ENCODE measurements around the gene AMZ1.

Gene AMZ1

GRCh38 chr7:2680792-2681490, 7.1 kb upstream of the AMZ1 start:
- DNase-seq (ENCODE audit: low spot score): peak; percentile 88
- peak; percentile 63 for TF ChIP-seq CTCF (IDR thresholded peaks at IDR 0.05; ENCODE audit: extremely low read depth, missing control alignments)

GRCh38 chr7:2681929-2682799, 5.8 kb upstream of the AMZ1 start:
- DNase-seq (ENCODE audit: low spot score): no peak
- TF ChIP-seq CTCF (IDR thresholded peaks at IDR 0.05; ENCODE audit: extremely low read depth, missing control alignments): no peak

- DNase-seq (ENCODE audit: low spot score): no peak
- TF ChIP-seq CTCF (IDR thresholded peaks at IDR 0.05; ENCODE audit: extremely low read depth, missing control alignments): no peak
These were observed 3.5 kb upstream of the AMZ1 start for GRCh38 chr7:2684501-2684900.

- TF ChIP-seq CTCF (IDR thresholded peaks at IDR 0.05; ENCODE audit: extremely low read depth, missing control alignments): no peak
- DNase-seq (ENCODE audit: low spot score): no peak
These were observed 1.9 kb upstream of the AMZ1 start for GRCh38 chr7:2686101-2686500.

GRCh38 chr7:2687338-2687869, 598 bp upstream of the AMZ1 start:
- no peak for TF ChIP-seq CTCF (IDR thresholded peaks at IDR 0.05; ENCODE audit: extremely low read depth, missing control alignments)
- DNase-seq (ENCODE audit: low spot score): no peak

- no peak for TF ChIP-seq CTCF (IDR thresholded peaks at IDR 0.05; ENCODE audit: extremely low read depth, missing control alignments)
- DNase-seq (ENCODE audit: low spot score): peak; percentile 84
These were observed 674 bp downstream of the AMZ1 start for GRCh38 chr7:2688409-2689342.
